Limb (tissue), 2 donors: ENCODE results near the gene FAM229B.
A peak's percentile ranks its signal among the peaks of the same experiment; 100 is the strongest.
"Not testable (repeated sequence)": the region's sequence is repeated elsewhere in the genome, so short reads cannot be mapped to it uniquely, and the experiment has no call there.

Experiments used
- DNase-seq, 2 donors: peaks; one replicate each; pipeline ENCODE4 v3.0.0-alpha.2; 2016; ENCODE audit errors: extremely low spot score in 2 of 2

The FAM229B gene, protein sequence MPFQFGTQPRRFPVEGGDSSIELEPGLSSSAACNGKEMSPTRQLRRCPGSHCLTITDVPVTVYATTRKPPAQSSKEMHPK

DNA sequence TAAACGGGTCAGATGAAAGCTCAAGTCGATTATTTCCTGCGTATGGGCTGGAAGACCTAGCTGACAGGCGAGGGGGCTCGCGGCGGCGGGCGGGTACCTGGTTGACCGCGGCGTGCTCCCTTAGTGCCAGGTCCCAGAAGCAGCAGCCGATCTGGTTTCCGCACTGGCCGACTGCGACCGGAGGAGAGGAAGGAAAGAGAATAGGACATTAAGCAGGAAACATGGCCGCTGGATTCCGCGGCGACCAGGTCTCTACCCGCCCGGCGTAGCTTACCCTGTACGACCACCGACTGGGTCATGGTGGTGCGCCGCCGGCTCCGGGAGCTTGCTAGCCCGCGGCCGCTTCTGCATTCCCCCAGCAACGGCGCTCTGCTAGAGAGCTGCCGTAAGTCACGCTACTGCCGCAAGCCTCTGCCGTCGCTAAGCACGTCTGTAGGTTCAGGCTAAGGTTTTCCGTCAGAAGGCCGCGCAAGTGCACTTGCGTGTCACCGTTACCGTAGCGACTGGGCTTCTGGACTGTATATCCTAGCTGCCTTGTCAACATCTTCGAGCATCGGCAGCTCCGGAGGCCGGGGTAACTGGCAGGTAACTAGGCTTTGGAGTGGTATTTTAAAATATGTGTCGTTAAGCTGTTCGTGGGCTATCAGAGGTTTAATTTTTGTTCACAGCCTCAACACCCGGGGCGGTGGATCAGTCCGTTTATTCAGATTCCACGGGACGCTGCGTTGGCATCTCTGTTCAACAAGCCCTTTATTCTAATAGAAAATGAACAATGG, at the start of gene FAM229B, which contains the start of gene TUBE1:
FAM229B (plus strand) TSS at position 456 of the 776 bp plus-strand sequence. CDS start 11,693 bp downstream, outside the sequence.
TUBE1 (minus strand) TSS at position 347 of the 776 bp plus-strand sequence; CDS start at position 299, 48 bp downstream.
- peak; percentile 91 to 98 for DNase-seq

DNA sequence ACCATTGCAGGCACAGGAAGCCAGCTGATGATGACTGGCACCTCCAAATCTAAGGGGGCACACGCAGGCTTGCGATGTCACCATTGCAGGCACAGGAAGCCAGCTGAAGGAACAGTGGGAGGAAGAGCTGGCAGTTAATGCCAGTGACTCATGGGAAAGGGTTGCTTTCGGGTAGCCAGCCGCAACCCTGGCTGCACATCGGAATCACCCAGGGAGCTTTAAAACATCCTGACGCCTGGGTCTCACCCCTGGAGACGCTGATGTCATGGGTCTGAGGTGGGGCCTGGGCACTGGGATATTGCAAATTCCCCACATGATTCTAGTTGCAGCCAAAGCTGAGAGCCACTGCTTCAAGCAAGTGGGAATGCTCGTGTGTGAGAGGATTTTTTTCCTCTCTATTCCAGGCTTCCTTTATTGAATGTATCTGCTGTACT, 49.6 kb upstream of the FAM229B start:
- DNase-seq = no peak

DNA sequence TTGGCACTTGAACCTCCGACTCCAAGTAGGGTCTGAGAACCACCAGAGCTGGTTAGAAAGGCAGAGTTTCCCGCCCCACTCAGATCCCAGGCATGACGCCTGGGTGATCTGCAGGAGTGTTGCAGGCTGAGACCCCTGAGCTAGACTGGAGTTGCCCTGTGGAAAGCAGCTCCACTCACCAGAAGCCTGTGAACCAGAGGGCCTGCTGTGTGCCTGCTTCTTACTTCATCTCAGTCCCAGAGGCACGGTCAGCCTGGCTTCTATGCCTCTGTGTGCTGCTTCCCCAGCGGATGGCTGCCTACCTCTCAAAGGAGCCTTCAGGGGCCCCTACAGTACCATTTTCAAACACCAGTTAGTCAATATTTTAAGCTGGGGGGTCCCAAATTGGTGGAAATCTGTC, 49.1 kb upstream of the FAM229B start:
- no peak for DNase-seq

DNA sequence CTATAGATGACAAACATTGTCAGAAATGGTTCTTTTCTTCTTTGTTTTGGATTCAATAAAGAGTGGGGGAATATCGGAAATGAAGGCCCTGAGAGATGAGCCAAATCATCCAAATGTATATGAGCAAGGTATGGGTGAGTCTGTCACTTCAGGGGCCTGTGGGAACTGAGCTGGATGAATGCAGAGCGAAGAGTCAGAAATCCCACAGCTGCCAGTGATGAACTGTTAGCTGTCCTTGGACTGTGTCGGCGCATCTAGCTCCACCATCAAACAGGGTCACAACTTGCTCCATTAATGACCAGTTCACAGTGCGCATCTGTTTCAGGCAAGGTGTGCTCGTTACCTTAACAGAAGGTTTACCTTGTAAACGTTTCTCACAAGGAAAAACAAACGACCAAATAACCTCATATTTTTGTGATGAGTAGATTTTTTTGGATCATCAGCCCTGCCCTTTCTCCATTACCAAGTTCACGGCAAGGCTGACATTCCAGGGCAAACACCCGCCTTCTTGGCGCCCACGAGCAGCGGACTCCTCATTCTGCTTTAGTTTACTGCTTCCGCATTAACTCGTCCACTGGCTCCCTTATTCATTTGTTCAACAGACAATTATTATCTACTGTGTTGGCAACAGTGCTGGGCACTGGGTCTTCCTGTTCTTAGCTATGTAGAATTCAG, 48.5 kb upstream of the FAM229B start:
- DNase-seq = no peak

DNA sequence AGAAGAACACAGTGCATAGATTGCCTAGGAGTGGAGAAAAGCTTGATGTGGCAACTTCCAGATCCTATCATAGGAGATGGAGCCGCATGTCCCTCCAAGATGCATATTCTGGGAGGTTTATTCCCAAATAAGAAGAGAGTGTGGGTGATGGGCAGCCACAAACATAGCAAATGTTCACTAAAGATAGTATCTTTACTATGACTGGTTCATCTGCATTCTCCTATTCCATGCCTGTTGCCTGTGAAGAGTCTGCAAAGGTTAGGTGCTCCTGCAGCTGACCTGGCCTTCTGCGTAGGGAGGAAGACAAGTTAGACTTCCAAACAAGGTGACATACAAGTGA, 48.0 kb upstream of the FAM229B start:
- DNase-seq = no peak

DNA sequence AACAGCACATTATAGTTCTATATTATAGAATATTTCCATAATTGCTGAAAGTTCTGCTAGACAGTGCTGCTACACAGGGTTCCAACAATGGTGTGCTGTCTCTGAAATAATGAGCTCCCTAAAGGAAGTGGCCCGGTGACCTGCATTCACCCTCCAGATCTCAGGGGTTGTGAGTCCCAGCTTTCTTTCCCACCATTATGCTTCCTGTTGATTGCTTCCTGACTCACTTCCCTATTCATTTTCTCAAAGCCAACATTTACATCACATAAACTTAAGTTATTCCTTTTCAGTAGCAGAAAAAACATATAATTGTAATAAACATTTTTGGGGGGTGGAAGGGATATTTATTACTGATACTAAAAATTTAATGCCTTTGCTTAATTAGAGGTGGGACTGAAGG, 46.4 kb upstream of the FAM229B start:
- DNase-seq = no peak

DNA sequence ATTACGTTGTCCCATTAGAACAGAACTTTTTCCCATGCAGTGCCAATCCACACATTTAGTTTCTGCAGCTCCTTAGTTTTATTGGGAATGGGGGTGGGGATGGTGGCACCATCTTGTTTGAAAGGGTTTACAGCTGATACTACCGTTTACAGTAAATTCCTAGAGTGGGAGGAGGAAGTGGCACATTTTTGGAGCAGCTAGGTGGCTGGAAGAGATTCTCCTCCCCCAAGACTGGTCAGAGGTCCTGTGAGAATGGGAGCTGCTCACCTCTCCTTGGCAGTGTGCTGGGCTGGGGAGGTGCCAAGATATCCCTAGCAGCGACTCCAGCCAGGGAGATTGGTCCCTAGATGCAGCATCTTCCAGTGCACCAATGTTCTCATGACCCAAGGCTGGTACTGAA, 45.9 kb upstream of the FAM229B start:
- DNase-seq = no peak

DNA sequence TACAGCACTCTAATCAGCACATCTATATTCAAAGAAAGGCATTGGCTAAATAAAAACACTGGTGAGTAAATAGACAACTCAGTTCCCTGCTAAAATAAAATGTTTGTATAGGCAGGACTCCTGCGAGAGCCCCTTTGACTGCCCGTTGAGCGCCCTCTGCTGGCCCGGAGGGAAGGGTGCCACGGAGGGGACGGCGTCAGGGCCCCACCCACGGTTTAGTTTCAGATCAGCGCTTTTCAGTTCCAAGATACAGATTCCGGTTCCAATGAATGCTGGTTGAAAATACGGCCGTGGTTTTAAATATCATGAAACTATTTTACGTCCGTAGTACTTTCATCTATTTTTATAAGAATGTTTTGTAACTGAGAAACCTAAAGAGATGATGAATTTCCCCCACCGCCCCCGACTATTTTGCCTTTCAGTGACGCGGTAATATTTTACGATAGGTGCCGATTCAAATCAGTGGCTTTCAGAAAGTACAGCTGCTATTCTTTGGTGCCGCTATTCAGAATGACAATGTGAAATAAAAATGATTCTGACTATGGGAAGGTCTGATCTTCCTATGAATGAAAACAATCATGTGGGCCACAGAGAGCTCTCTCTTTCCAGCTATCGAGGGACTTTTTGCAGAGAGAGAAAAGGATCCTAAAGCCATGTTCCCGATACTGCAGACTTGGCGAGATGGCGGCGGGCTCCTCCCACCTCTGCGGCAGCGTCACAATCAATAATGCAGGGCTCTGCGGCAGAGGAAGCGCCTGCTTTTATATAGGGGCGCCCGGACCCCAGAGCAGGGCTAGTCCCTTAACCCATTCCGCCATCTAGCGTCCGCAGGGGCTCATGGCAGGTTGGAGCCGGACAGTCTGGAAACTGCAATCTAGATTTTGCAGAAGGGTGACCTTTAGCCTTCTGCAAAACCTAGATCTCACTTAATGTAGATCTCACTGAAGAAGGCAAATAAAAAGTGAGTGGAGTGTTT, 44.1 kb upstream of the FAM229B start:
- peak; percentile 95 to 96 for DNase-seq

DNA sequence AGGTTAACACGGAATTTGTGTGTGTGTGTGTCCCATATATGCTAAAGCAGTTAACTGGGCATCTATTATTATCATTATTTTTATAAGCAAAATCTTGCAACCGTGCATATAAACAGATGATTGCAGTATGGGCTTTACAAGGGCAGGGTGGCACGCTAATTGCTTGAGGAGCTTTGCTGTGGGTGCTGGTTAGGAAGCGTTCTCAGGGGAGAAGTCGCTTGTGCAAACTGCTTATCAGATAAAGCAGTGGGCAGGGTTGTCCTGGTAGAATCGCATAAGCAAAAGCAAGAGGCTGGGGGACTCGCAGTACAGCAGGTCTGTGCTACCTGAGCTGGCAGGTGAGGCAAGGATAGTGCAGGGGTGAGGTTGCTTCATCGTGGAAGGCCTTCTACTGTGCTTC, 43.2 kb upstream of the FAM229B start:
- no peak for DNase-seq

DNA sequence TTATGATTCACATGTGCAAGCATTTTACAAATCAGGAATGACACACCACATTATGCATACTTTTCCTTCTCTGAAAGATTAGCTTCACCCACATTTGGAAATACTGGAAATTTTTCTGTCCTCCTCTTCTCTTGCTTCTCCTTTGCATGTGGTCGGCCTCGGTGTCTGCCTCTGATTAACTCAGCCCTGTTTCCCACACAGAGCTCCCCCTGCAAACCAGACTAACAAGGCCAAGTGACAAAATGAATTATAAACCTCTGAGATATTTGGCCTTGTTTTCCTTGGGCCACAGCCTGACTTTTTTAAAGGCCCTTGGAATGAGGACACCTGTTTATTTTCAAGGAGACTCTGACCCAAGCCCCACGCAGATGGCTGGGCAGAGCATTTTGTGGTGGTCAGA, 42.5 kb upstream of the FAM229B start:
- no peak for DNase-seq

DNA sequence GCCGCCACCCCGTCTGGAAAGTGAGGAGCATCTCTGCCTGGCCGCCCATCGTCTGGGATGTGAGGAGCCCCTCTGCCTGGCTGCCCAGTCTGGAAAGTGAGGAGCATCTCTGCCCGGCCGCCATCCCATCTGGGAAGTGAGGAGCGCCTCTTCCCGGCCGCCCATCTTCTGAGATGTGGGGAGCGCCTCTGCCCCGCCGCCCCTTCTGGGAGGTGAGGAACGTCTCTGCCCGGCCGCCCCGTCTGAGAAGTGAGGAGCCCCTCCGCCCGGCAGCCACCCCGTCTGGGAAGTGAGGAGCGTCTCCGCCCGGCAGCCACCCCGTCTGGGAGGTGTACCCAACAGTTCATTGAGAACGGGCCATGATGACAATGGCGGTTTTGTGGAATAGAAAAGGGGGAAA, 39.9 kb upstream of the FAM229B start:
- not testable (repeated sequence) for DNase-seq

DNA sequence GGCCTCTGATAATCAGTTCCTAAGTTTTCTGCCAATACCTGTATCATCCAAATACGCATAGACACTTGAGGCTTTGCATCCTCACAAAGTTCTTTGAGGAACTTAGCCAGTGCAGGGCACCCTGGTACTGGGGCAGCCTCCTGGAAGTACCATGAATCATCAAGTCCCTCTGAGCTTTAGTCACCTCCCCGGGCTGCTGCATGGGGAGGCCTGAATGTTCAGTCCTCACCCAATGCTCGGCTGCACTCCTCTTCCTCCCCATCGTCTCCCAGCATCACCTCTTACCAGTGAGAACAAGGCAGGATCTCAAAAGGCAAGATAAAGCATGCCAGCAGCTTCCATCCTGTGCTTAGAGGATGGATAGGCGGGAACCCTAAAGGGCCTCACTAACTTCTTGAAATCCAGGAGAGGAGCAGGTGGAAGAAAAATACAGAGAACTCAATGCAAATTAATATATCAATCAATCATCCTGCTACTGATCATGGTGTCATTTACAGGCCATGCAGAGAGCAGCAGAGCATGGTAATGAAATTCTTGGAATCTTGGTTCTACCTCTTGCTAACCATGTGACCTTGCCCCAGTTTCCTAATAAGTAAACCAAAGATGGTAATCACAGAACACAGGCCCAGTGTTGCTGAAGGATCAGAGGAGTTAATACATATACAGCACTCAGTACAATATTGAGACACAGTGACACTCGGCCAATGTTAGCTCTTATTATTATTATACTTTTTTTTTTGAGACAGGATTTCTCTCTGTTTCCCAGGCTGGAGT, 38.2 kb upstream of the FAM229B start:
- no peak for DNase-seq

DNA sequence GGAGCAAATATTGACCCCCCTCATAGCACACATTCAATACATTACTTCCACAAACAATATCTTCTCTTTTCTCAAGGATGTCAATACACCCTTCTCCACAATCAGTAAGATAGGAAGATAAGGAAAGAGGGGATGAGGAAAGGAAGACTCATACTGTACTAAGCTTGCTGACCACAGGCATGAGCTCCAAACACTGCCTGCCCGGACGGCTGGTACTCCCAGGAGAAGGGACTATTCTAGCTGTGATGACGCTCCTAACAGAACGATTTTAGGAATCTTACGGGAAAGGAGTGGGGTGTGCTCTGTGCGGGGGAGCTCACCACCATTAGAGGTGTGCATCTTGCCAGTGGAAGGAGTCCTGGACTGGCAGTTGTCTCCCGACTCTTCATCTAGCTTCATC, 37.4 kb upstream of the FAM229B start:
- DNase-seq = no peak

DNA sequence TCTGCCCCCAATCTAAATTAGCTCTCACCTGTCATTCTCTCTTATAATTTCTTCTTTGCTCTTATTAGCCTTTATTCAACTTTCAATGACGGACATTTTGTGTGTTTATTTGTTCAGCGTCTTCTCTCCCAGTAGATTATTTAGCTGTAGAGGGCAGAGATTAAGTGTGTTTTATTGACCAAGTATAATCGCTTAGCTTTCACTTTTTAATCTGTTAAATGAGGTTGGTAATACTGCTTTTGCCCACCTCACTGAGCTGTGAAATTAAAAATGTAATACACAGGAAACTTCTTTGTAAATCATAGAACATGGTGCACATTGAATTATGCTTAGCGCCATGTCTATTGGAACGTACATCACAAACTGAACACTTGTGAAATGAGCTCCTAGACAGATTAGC, 37.0 kb upstream of the FAM229B start:
- DNase-seq = no peak

DNA sequence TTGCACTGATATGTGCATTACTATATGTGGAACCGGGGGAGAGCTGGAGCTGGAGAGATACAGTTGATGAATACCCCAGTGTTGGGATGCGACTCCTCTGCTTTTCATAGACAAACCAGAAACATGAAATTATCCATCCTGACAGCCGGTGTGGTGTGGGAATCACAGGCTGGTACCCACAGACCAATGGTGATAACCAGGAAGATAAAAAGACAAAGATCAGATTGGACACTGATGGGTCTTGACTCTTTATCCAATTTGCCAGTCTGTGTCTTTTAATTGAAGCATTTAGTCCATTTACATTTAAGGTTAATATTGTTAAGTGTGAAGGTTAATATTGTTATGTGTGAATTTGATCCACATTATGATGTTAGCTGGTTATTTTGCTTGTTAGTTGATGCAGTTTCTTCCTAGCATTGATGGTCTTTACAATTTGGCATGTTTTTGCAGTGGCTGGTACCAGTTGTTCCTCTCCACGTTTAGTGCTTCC, 36.1 kb upstream of the FAM229B start:
- not testable (repeated sequence) for DNase-seq

DNA sequence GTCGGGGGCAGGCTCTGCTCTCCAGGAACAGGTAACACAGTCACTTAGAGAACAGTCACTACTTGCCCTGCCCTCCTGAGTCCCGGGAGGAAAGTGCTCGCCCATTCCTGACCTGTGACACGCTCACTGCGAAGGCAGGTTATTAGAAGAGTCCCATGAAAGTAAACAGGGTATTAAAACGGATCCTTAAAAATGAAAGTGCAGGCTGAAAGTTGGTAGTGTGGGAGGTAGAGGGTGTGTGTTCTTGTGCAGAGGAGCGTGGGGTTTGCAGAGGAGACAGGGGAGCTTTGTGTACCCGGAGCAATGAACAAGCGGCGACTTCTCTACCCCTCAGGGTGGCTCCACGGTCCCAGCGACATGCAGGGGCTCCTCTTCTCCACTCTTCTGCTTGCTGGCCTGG, 33.4 kb upstream of the FAM229B start, which contains the start of gene CCN6:
CCN6 (plus strand) TSS at position 104 of the 400 bp plus-strand sequence; CDS start at position 358, 254 bp downstream.
- no peak for DNase-seq

DNA sequence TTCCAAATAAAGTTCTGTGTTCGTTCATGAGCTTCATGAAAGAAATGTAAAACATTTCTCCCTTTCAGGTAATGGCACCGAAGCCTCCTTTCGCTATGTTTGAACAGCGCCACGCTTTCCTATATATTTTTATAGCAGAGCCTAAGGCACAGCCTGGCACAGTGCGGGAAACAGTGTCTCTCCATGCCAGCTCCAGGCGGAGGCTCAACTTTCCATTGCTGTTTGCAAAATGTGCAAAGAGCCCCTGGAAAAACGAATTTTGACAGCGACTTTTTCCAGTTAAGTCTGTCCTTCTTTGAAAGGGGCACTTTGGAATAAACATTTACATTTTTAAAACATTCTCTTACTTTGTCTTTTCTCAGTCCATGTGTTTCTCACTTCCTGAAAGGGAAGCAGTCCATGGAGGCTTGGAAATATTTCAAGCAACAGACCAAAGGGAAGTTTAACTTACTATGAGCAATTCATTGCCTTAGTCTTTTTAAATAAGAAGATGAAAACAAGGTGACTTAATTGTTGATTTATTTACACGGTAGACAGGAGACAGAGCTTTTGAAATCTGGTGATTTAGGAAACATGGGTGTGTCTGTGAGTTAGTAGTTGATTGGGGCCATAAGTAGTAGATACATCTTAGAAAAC, 32.7 kb upstream of the FAM229B start:
- DNase-seq = no peak

DNA sequence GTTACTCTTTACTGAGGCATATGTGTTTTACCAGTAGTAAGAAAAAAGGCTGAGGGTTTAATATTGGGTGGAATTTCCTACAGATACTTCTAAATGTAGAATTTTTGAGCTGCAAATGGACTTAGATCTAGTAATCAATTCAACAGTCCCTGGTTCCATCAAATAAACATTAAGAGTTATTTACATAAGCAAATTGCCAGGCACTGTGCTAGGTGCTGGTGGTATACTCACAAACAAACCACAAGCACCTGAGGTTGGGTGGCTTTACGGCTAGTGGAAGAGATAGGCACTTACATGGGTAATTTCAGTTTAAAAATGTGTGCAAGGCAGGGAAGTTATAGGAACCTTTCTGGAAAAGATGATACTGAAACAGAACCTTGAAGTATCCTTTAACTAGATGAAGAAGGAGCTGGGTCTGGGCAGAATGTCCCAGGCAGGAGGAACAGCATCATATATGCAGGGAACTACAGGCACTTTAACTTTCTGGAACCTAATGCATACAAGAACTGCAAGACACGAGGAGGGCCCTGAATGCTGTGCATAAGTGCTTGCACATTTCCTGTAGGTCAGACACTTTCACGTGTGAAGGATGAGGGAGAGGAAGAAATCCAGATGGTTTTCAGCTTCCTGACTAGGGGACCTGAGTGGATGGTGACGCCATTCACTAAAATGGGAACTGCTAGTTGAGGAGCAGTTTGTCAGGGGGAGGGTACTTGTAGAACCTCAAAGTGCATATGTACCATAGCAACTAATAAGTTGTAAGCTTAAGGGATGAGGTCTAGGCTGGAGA, 29.0 kb upstream of the FAM229B start:
- no peak for DNase-seq

DNA sequence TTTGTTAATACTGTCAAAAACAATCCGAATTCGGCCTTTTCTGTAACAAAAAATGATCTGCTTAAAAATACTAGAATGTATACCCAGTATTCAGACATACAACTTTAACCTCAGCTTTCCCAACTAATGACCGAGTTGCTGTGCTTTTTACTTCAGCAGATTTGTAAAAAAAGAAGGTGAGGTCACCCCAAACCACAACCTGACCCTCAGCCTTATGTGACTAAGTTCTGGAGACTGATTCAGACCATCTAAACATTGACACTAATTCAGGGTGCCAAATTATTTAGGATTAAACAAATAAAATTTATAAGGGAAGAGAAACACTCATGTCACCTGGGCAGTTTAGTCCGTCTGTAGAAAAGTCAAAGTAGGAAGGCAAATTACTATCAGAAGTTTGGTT, 25.8 kb upstream of the FAM229B start:
- DNase-seq = no peak
